ENCODE measurements around the gene OR4M1.
"Not testable (repeated sequence)": the region's sequence is repeated elsewhere in the genome, so short reads cannot be mapped to it uniquely, and the experiment has no call there.

GRCh38 chr14:19772454-19772853, 850 bp upstream of the OR4M1 start:
- TF ChIP-seq, protein P1, sequence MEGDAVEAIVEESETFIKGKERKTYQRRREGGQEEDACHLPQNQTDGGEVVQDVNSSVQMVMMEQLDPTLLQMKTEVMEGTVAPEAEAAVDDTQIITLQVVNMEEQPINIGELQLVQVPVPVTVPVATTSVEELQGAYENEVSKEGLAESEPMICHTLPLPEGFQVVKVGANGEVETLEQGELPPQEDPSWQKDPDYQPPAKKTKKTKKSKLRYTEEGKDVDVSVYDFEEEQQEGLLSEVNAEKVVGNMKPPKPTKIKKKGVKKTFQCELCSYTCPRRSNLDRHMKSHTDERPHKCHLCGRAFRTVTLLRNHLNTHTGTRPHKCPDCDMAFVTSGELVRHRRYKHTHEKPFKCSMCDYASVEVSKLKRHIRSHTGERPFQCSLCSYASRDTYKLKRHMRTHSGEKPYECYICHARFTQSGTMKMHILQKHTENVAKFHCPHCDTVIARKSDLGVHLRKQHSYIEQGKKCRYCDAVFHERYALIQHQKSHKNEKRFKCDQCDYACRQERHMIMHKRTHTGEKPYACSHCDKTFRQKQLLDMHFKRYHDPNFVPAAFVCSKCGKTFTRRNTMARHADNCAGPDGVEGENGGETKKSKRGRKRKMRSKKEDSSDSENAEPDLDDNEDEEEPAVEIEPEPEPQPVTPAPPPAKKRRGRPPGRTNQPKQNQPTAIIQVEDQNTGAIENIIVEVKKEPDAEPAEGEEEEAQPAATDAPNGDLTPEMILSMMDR (IDR thresholded peaks at IDR 0.05 in 2 of 3, conservative IDR thresholded peaks at IDR 0.05 in 1 of 3; ENCODE audit: control insufficient read depth in 2 of 3, extremely low read depth in 1 of 3, insufficient read depth in 1 of 3, low read depth in 3 of 3, low read length in 3 of 3): not testable (repeated sequence)
- not testable (repeated sequence) for TF ChIP-seq POLR2A (IDR thresholded peaks at IDR 0.05; ENCODE audit: low read depth, low read length); TCF12 (IDR thresholded peaks at IDR 0.05; ENCODE audit: low read depth, low read length); TBL1XR1 (IDR thresholded peaks at IDR 0.05; ENCODE audit: low read depth, low read length); NRF1 (conservative IDR thresholded peaks at IDR 0.05; ENCODE audit: low read depth, low read length); CREB1 (IDR thresholded peaks at IDR 0.05; ENCODE audit: low read depth); POLR2AphosphoS5 (IDR thresholded peaks at IDR 0.05; ENCODE audit: low read length); KLF5 (IDR thresholded peaks at IDR 0.05; ENCODE audit: partially characterized antibody); TAF1 (IDR thresholded peaks at IDR 0.05; ENCODE audit: borderline replicate concordance, low read depth, low read length); ZBED1 (IDR thresholded peaks at IDR 0.05; ENCODE audit: borderline replicate concordance); REST (IDR thresholded peaks at IDR 0.05; ENCODE audit: low read depth, low read length); MYB (IDR thresholded peaks at IDR 0.05; ENCODE audit: borderline replicate concordance, low read depth, low read length); YY1 (IDR thresholded peaks at IDR 0.05; ENCODE audit: low read depth, low read length)
